ENCODE results near the gene ELOF1. TPM values are rescaled to one million over a fixed set of nuclear protein-coding genes. Genes with fewer than 3 reads are reported as not detected.

The ELOF1 gene
- total and polyA plus RNA-seq, 2 of the 13 experiments (the other 11 are each of a cell fraction or from before 2014, with no cell fraction given): 14.5 to 43.2 TPM

DNA sequence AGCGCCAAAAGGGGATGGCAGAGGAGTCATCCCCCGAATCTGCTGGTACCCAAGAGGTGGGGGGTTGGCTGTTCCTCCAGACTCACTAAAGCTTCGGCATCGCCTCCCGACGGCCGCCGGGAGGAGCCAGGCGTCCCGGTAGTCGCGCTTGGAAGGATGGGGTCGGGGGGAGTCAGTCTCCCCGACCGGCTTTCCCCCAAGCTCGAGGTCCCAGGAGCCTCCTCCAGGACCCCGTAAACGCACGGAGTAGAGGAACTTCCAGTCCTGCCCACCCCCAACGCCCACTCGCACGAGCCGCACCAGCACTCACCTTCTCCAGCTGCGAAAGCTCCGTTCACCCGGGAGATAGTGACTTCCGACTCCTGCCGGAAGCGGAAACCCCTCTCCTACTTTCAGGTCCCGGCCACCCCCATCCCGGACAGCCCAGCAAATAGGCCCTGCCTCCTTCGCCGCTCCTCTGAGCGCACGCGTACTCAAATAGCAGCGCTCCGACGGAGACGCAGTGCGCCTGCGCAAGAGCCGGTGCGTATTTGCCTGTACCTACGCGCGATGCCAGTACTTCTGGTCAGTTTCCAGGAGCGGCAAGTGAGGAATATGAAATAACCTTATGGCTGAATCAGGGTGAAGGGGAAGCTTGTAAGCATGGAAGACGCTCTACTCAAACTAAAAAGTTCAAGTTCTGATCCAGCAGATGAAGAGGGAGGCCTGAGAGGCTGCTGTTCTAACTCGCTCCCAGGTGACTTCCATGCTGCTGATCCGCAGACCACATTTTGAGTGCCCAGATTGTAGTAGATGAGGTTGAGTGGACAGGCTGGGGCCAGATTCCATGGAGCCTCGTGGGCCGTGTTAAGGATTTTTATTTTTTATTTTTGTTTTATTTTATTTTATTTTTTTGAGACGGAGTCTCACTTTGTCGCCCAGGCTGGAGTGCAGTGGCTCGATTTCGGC lies at the start of gene ELOF1 (continued):
- TF ChIP-seq, protein P1, sequence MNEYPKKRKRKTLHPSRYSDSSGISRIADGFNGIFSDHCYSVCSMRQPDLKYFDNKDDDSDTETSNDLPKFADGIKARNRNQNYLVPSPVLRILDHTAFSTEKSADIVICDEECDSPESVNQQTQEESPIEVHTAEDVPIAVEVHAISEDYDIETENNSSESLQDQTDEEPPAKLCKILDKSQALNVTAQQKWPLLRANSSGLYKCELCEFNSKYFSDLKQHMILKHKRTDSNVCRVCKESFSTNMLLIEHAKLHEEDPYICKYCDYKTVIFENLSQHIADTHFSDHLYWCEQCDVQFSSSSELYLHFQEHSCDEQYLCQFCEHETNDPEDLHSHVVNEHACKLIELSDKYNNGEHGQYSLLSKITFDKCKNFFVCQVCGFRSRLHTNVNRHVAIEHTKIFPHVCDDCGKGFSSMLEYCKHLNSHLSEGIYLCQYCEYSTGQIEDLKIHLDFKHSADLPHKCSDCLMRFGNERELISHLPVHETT (CRISPR knock-in tag; conservative IDR thresholded peaks at IDR 0.05): no peak
- no peak for TF ChIP-seq ZNF10 (CRISPR knock-in tag; IDR thresholded peaks at IDR 0.05; ENCODE audit: borderline replicate concordance, low read depth)
- no peak for TF ChIP-seq ZUFSP (CRISPR knock-in tag; IDR thresholded peaks at IDR 0.05; ENCODE audit: borderline replicate concordance)
- peak; percentile 96 for TF ChIP-seq GABPB1 (CRISPR knock-in tag; IDR thresholded peaks at IDR 0.05)
- TF ChIP-seq CCAR2 (optimal IDR thresholded peaks at IDR 0.05; ENCODE audit: low read depth, low read length): no peak
- TF ChIP-seq FOXA3 (CRISPR knock-in tag; IDR thresholded peaks at IDR 0.05): peak; percentile 98
- no peak for TF ChIP-seq SMARCC2 (IDR thresholded peaks at IDR 0.05)
- no peak for TF ChIP-seq ZNF232 (CRISPR knock-in tag; IDR thresholded peaks at IDR 0.05; ENCODE audit: borderline replicate concordance)
- no peak for TF ChIP-seq ZNF34 (CRISPR knock-in tag; IDR thresholded peaks at IDR 0.05; ENCODE audit: borderline replicate concordance)
- TF ChIP-seq DR1 (CRISPR knock-in tag; IDR thresholded peaks at IDR 0.05): peak; percentile 89
- TF ChIP-seq NPAS2 (CRISPR knock-in tag; IDR thresholded peaks at IDR 0.05; ENCODE audit: borderline replicate concordance): no peak
- TF ChIP-seq, protein P2, sequence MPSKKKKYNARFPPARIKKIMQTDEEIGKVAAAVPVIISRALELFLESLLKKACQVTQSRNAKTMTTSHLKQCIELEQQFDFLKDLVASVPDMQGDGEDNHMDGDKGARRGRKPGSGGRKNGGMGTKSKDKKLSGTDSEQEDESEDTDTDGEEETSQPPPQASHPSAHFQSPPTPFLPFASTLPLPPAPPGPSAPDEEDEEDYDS (CRISPR knock-in tag; IDR thresholded peaks at IDR 0.05): peak; percentile 94
- TF ChIP-seq ZNF678 (CRISPR knock-in tag; IDR thresholded peaks at IDR 0.05): 0 out of 2 replicates have a peak, but pooled peaks have one; percentile 12
- TF ChIP-seq ZNF644 (CRISPR knock-in tag; IDR thresholded peaks at IDR 0.05; ENCODE audit: low read depth): no peak
- no peak for TF ChIP-seq SP1 (IDR thresholded peaks at IDR 0.05)
- TF ChIP-seq SP1 (CRISPR knock-in tag; IDR thresholded peaks at IDR 0.05): no peak
- no peak for TF ChIP-seq EHMT2 (IDR thresholded peaks at IDR 0.05; ENCODE audit: borderline replicate concordance, low read depth, low read length)
- TF ChIP-seq REXO4 (CRISPR knock-in tag; IDR thresholded peaks at IDR 0.05; ENCODE audit: borderline replicate concordance): no peak
- TF ChIP-seq ZNF607 (CRISPR knock-in tag; IDR thresholded peaks at IDR 0.05; ENCODE audit: borderline replicate concordance): peak; percentile 78; the same call in 1 of the 2 replicates
- no peak for TF ChIP-seq NR2F2 (IDR thresholded peaks at IDR 0.05; ENCODE audit: borderline replicate concordance, low read depth)
- no peak for TF ChIP-seq STAT6 (CRISPR knock-in tag; IDR thresholded peaks at IDR 0.05; ENCODE audit: borderline replicate concordance)
- no peak for TF ChIP-seq HNF4G (IDR thresholded peaks at IDR 0.05; ENCODE audit: borderline replicate concordance, low read depth, low read length)
- no peak for TF ChIP-seq HNF4G (CRISPR knock-in tag; IDR thresholded peaks at IDR 0.05; ENCODE audit: borderline replicate concordance, low read depth)
- no peak for TF ChIP-seq TOPORS (CRISPR knock-in tag; IDR thresholded peaks at IDR 0.05)
